AG10803 (cell line): Measurements from ENCODE around the gene SORCS3.

ENCODE experiments used
- DNase-seq: peaks from one replicate; pipeline ENCODE4 v3.0.0; 2010; ENCODE audit warnings: low read depth
- H3K4me3 ChIP-seq: 2 replicates; pipeline ENCODE4 v1.5.1; 2011; ENCODE audit warnings: mild to moderate bottlenecking, low read length, control low read depth
- TF ChIP-seq, protein P1 (sequence below): conservative IDR thresholded peaks from 2 replicates; pipeline ENCODE4 v1.5.1; 2011; ENCODE audit warnings: mild to moderate bottlenecking, low read length, control low read depth, inconsistent platforms

Gene SORCS3

GRCh38 chr10:104659809-104660208 lies 18.7 kb downstream of the SORCS3 start:
- TF ChIP-seq, protein P1, sequence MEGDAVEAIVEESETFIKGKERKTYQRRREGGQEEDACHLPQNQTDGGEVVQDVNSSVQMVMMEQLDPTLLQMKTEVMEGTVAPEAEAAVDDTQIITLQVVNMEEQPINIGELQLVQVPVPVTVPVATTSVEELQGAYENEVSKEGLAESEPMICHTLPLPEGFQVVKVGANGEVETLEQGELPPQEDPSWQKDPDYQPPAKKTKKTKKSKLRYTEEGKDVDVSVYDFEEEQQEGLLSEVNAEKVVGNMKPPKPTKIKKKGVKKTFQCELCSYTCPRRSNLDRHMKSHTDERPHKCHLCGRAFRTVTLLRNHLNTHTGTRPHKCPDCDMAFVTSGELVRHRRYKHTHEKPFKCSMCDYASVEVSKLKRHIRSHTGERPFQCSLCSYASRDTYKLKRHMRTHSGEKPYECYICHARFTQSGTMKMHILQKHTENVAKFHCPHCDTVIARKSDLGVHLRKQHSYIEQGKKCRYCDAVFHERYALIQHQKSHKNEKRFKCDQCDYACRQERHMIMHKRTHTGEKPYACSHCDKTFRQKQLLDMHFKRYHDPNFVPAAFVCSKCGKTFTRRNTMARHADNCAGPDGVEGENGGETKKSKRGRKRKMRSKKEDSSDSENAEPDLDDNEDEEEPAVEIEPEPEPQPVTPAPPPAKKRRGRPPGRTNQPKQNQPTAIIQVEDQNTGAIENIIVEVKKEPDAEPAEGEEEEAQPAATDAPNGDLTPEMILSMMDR, result no peak
- DNase-seq, result no peak
- H3K4me3 ChIP-seq, result no peak overlapping the region

DNA sequence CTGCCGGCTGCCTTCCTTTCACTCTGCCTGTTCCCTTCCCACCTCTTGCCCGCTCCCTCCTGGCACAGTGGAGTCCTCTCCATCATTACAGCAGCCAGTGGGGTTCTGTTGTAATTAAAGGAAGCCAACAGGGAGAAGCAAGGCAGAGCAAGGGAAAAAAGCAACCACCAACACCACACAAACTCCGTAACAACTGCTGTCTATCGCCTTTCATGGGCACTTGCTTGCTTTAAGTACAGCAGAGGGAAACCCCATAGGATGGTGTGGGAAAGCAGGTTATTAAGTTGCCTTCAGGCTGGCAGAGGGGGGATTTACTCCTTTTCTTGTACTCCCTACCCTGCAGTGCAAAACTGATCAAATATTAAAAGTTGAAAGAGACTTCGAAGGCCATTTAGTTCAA lies 22.0 kb downstream of the SORCS3 start:
- TF ChIP-seq, protein P1, result no peak
- DNase-seq, result no peak
- no peak overlapping the region for H3K4me3 ChIP-seq

GRCh38 chr10:104663563-104663962 lies 22.5 kb downstream of the SORCS3 start:
- TF ChIP-seq, protein P1, result no peak
- no peak for DNase-seq

DNA sequence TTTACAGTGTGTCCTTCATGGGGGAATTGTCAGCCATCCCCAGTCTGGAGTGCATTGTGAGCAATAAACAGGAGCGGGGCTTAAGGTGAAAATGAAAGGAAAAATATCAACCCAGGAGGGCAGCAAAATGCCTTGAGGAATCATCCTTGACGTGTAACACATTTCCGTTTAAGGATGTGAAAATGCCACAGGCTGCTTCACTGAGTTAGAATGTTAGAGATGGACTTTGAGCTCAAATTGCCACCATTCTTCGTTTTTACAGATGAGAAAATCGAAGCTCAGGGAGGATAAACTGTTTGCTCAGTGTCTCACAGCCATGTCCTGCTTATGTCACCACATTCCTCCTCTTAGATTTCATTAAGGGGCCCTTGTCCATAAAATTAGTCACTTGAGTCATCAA lies 23.1 kb downstream of the SORCS3 start:
- no peak overlapping the region for H3K4me3 ChIP-seq
- no peak for DNase-seq
- TF ChIP-seq, protein P1, result no peak

More at GRCh38 chr10:104663563-104663962, 22.5 kb downstream of the SORCS3 start:
- H3K4me3 ChIP-seq, result no peak overlapping the region

GRCh38 chr10:104665174-104665573 lies 24.1 kb downstream of the SORCS3 start:
- H3K4me3 ChIP-seq, result no peak overlapping the region
- TF ChIP-seq, protein P1, result no peak

DNA sequence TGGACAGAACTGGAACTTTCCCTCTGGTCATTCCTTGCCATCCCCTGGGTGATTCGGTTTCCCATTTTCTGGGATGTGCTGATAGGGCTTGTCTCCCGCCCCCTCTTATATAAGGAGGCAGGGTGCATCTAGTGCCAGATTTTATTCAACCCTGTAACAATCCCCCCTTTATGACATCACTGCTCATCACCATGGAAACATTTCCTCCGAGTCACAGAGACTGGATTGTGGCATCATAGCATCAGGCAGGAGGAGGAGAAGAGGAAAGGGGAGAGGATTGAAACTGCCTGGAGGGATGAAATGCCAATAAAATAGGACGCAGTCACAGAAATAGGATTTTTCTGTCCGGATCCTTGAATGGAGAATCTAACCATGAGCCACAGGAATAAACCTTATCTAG lies 25.0 kb downstream of the SORCS3 start:
- TF ChIP-seq, protein P1, result no peak
- no peak for DNase-seq
- H3K4me3 ChIP-seq, result no peak overlapping the region

More at GRCh38 chr10:104665174-104665573, 24.1 kb downstream of the SORCS3 start:
- no peak for DNase-seq

DNA sequence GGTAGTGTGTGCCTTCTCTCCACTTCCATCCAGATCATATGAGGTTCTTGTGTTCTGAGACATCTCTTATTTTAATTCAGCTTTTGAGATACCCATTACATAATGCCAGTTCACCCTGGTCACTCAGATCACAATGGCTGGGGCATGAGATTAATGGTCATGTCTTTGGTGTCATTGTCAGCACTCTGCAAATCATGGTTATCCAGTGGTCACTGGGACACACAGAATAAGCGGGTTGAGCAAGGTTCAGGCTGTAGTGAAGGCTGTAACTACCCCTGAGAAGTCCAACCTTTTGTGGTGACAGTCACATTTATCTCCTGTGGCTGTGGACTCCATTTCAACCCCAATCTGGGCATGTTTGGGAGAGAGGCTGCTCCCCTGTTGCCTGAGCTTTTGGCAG lies 35.8 kb downstream of the SORCS3 start:
- DNase-seq, result no peak
- TF ChIP-seq, protein P1, result no peak
- no peak overlapping the region for H3K4me3 ChIP-seq
